H1 (cell line): Measurements from ENCODE around the gene SLC6A7. TPM values are rescaled to one million over a fixed set of nuclear protein-coding genes. Genes with fewer than 3 reads are reported as not detected.

Source experiments
- BACH1 ChIP-seq: IDR thresholded peaks from 2 replicates; pipeline ENCODE4 v1.6.1; 2012; ENCODE audit warnings: low read length, improper control_type of control experiment
- CHD7 ChIP-seq: fragments of 300-600 bp; sonication (generic); IDR thresholded peaks from 2 replicates; pipeline ENCODE4 v1.7.1; 2012; ENCODE audit warnings: low read length, moderate library complexity, mild to moderate bottlenecking, inconsistent platforms; ENCODE audit not compliant: insufficient replicate concordance
- FOSL1 ChIP-seq: IDR thresholded peaks from 2 replicates; pipeline ENCODE4 v1.6.1; 2011; ENCODE audit warnings: mild to moderate bottlenecking, low read depth, low read length, moderate library complexity; ENCODE audit not compliant: insufficient read depth
- JUN ChIP-seq: IDR thresholded peaks from 2 replicates; pipeline ENCODE4 v1.6.1; 2011; ENCODE audit warnings: low read depth, mild to moderate bottlenecking, improper control_type of control experiment, low read length
- POLR2A ChIP-seq, 2 experiments: IDR thresholded peaks; 1 replicate in 1 of 2; 2 replicates in 1 of 2; pipeline ENCODE4 v1.6.1; 2011; ENCODE audit warnings: low read depth in 2 of 2, low read length in 2 of 2, mild to moderate bottlenecking in 2 of 2; ENCODE audit errors: control extremely low read depth in 1 of 2
- SUZ12 ChIP-seq: fragments of 200-600 bp; sonication (generic); IDR thresholded peaks from 2 replicates; pipeline ENCODE4 v1.6.1; 2012; ENCODE audit warnings: mild to moderate bottlenecking, inconsistent platforms, low read length, moderate library complexity, mixed read lengths
- TAF7 ChIP-seq: optimal IDR thresholded peaks from 2 replicates; pipeline ENCODE3; 2011; ENCODE audit warnings: low read depth, mild to moderate bottlenecking, inconsistent platforms, low read length, moderate library complexity, borderline replicate concordance
- ZNF274 ChIP-seq: IDR thresholded peaks from 2 replicates; pipeline ENCODE4 v1.7.0; 2012; ENCODE audit warnings: low read length, borderline replicate concordance; ENCODE audit errors: extremely low read depth
- polyA plus RNA-seq, 7 experiments: library from polyadenylated mRNA; depleted of rRNA in 3 of 7; stranded (reverse) in 5 of 7; unstranded in 2 of 7; fragments of >200 nt in 5 of 7; fragments of 200-250 nt in 2 of 7; gene quantifications; 1 replicate in 5 of 7; 2 replicates in 1 of 7; 4 replicates in 1 of 7; pipeline versions ENCODE4 v1.2.1 to v1.2.3, GENCODE V29; 2011 to 2013; ENCODE audit warnings: missing spikeins in 2 of 7, mixed read lengths in 2 of 7
- total RNA-seq: library from RNA; stranded (reverse); fragmentation: NEBNext Ultra II Directional; extraction: Animal tissue kit (Norgen Biotek cat#: 25700); gene quantifications from 2 replicates; pipeline ENCODE4 v1.2.1, GENCODE V29; 2021

The SLC6A7 gene
- total and polyA plus RNA-seq, 2 of the 8 experiments (the other 6 are each of a cell fraction or from before 2014, with no cell fraction given), result 0.07 to 0.12 TPM

- TF ChIP-seq CHD7 (no peak), FOSL1 (no peak), ZNF274 (no peak), JUN (no peak), POLR2A (IDR thresholded peaks at IDR 0.05; ENCODE audit: control extremely low read depth in 1 of 2, low read depth in 2 of 2, low read length in 2 of 2) (no peak), BACH1 (no peak), SUZ12 (no peak), TAF7 (no peak)
Observed at GRCh38 chr5:150227036-150227435, 37.2 kb downstream of the SLC6A7 start (continued).
